Stimulated activated CD4-positive, alpha-beta T cell treated with anti-CD3 and anti-CD28 coated beads, TNF-alpha, amount 100 ng/mL, for 48 hours (primary cell): ENCODE results near the gene C2CD2L.
A peak's percentile ranks its signal among the peaks of the same experiment; 100 is the strongest.
"Not testable (repeated sequence)": the region's sequence is repeated elsewhere in the genome, so short reads cannot be mapped to it uniquely, and the experiment has no call there.

Experiments used
- DNase-seq, 3 donors: peaks; one replicate each; pipeline ENCODE4 v3.0.0-alpha.2; 2020; ENCODE audit warnings: low read depth in 3 of 3

The C2CD2L gene

DNA sequence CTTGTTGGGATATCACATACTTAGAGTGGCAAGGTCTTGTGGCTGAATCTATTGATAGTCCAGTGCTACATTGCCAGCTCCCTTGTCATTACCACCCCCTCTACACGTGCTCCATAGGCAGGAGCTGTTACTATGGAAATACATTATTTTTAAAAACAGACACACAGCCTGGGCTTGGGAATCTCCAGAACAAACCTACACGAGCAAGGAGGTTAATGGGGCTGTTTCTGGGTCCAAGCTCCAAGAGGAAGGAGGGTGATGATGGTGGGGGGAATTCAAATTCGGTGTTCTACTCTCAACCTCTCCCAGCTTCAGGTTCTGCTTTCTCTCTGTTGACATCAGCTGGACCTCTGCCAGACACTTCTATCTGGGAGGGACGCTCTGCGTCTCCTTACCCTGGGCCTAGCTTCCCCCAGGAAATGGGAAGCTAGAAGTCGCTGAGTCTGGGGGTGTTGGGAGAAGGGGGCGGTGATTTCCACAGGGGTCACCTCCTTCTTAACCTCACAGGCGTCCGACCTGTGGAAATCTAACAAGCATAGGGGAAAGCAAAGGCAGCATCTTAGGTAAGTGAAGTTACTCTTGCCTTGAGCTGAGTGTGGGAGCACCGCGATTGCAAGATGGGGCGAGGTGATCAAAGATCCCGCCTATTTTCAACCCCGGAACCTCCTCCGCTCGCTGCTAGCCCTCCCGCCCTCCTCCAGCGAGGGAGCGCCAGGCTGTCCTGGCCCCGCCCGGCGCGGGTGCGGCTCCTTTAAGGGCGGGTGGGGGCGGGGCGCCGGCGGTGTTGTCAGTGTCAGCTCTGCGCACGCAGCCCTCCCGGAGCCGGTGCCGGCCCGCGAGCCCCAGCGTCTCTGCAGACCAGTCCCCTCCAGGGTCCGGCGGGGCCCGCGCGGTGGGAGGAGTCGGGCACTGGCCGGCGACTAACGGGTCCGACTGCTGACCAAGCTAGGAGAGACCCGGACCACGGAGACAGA, at the start of gene C2CD2L:
Gene C2CD2L, plus strand, starts transcription at position 781 of the 974 bp plus-strand sequence. CDS start 398 bp downstream, outside the sequence.
- peak; percentile 71 to 86 (median 84) for DNase-seq

- not testable (repeated sequence) for DNase-seq
Measured at GRCh38 chr11:119059128-119059527, 48.0 kb upstream of the C2CD2L start.

DNA sequence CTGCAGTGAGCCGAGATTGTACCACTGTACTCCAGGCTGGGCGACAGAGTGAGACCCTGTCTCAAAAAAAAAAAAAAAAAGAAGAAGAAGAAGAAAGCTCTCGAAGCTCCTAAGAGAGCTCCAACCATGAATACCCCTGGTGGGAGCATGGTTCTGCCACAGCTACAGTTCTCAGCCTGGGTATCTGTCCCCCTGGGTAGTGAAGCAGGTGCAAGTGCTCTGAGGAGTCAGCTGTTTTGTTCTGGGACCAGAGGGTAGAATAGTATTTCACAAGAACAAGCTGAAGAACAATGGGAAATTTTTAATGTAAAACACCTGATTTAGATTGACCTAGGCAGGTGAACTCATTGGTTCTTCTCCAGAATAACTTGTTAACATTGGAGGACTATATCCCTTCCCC, 45.9 kb upstream of the C2CD2L start:
- no peak for DNase-seq

- no peak for DNase-seq
Measured at GRCh38 chr11:119062779-119063178, 44.4 kb upstream of the C2CD2L start.

DNA sequence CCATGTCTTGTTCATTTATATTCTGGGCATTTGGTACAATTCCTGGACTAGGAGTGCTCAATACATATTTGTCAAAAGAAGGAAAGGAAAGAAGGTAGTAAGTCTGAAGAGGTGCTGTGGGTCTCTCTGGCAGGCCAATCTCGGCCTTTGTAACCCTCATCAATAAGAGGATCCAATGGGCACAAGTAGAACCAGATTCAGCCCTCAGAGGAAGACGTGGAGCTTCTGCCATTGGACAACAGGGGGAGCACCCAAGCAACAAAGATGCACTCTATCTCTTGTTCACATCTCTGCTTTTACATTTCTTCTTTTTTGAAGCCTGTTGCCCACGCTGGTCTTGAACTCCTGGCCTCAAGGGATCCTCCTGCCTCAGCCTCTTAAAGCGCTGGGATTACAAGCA, 41.8 kb upstream of the C2CD2L start:
- DNase-seq, result peak in 2 of 3 donors; percentile 19 to 21

DNA sequence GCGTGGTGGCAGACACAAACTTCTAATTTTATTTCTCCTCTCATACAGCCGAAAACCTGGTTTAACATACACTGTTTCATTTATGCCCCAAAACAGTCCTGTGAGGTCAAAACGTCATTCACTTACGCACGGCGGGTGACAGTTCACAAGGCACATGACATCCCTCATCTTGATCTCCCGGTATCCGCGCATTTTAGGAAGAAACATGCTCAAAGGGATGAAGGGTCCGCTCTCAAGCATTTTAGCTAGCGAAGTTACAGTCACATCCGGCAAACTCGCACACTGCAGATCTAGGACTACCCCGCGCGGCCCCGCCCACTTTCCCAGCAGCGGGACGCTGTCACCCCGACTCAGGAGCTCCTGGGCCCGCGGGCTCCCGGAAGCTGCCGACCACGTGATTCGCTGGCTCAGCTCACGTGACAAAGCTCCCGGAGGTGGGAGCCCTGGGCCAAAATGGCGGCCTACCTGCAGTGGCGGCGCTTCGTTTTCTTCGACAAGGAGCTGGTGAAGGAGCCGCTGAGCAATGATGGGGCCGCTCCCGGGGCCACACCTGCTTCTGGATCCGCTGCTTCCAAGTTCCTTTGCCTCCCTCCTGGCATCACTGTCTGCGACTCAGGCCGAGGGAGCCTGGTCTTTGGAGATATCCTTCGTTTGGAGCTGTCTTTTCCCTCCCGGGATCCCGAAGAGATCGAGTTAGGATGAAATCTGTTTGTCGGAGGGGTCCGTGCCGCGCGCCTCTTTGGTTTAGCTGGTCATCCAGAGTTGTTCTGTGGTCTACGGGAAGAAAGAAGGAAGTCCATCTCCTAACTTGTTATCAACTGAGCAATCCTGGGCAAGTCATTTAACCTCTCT, 39.5 kb upstream of the C2CD2L start, which contains the start of gene VPS11:
Gene VPS11, plus strand, starts transcription at position 448 of the 852 bp plus-strand sequence. Its CDS starts 6 bp downstream, at position 454.
- DNase-seq, result peak; percentile 97 to 98 (median 97)

GRCh38 chr11:119077839-119078238, 29.3 kb upstream of the C2CD2L start:
- no peak for DNase-seq

GRCh38 chr11:119078675-119079420, 28.3 kb upstream of the C2CD2L start:
- no peak for DNase-seq

DNA sequence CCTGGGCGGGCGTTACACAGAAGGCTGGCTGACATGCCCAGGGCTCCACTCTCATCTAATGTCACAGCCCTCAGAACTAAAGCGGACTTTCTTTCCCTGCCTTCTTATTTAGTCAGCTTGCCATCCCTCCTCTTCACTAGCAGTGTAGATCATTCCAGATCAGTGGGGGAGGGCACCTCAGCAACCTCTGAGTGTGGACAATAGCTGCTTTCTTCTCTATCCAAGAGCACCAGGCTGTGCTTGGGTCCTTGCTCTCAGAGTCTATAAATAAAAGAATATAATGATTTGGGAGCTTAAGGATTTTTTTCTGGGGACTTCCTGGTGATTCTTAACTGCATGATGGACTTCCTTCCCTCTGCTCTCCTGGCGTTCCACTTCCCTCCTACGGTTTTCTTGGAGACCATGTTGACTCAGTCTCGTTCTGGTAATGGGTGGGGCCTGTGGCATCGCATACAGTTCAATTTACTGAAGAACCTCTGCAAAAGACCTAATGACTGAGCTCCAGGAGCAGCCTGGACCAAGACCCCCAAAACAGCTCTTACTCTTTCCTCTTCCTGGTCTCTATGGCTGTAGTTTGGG, 25.4 kb upstream of the C2CD2L start:
- no peak for DNase-seq

GRCh38 chr11:119084663-119085436, 22.3 kb upstream of the C2CD2L start, which contains the start of gene HMBS:
Gene HMBS, plus strand, starts transcription at chr11:119084881. Its CDS starts 153 bp downstream, at chr11:119085034.
- DNase-seq, result peak; percentile 84 to 88 (median 87)

DNA sequence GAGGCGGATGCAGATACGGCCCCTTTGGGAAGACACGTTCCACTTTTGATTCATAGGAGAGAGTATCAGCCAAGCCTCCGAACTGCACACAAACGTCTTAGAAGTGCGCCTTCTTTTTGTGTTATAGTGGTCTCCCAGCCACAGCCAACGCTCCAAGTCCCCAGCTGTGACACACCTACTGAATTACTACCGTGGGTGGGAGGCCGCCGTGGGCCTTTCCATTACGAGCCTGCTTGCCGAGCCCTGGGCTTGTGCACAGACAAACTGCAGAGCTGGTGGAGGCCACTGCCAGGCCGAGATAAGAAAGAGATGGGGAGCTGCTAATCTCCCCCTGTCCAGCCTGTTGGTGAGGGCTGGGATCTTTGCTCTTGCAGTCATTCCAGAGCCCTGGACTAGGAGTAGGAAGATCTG, 21.7 kb upstream of the C2CD2L start:
- DNase-seq, result no peak

DNA sequence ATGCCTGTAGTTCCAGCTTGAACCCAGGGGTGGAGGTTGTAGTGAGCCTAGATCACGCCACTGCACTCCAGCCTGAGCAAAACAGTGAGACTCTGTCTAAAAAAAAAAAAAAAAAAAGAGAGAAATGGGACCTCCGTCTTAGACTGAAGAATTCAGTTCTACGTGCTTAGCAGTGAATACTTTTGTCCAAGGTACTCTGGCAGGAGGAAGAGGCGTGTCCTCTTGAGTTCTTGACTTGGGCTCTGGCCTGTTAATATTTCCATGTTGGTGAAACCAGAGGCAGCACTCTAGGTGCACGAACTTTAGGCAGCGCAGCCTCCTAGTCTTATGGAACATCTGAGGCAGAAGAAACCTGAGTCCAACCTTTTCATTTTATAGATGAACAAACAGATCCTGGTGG, 20.0 kb upstream of the C2CD2L start:
- DNase-seq, result no peak

- no peak for DNase-seq
Measured at GRCh38 chr11:119087747-119088241, 19.4 kb upstream of the C2CD2L start.

DNA sequence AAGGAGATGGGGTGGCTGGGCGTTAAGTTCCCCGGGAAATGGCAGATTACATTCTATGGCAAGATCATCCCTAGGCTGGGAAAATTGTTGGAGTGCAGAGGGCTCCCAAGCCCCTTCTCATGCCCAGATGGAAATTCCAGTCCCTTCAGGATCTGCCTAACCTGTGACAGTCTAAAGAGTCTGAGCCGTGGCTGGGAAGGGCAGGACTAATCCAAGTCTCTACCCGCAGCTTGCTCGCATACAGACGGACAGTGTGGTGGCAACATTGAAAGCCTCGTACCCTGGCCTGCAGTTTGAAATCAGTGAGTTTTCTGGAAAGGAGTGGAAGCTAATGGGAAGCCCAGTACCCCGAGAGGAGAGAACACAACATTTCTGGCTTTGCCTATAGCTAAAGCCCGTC, 18.7 kb upstream of the C2CD2L start:
- no peak for DNase-seq

- DNase-seq, result no peak
Measured at GRCh38 chr11:119089319-119089718, 17.8 kb upstream of the C2CD2L start.

- no peak for DNase-seq
Measured at GRCh38 chr11:119091178-119091577, 16.0 kb upstream of the C2CD2L start.

DNA sequence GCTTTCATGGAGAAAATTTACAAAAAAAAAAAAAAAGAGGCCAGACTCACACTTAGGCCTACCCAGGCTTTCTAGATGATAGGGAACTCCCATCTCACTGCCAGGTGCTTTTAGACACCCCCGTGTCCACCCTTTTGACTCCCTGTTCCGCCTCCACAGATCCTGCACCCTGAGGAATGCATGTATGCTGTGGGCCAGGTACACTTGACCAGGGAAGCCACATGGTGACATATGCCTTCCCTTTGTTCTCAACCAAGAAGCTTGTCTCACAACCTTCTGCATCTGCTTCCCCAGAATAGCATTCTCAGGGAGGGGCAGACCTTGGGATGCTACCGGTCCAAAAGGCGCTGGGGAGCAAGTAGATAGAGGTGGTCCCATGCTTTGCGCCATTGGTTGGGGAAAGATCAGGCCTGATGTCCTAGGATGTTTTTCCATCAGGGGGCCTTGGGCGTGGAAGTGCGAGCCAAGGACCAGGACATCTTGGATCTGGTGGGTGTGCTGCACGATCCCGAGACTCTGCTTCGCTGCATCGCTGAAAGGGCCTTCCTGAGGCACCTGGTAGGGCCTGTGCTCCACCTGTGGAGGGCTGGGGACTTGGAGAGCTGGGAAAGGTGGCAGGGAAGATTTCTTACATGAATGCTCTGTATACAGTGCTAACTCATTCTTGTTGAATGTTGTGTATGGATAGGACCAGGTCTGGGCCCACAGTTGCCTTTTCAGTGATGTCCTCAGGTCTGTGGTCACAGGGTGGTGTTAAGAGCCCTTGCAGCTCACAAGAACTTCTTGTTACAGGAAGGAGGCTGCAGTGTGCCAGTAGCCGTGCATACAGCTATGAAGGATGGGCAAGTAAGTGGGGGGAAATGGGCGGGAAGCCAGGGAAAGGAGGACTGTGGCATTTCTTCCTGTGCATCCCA, 14.9 kb upstream of the C2CD2L start:
- no peak for DNase-seq

GRCh38 chr11:119092880-119093842, 14.0 kb upstream of the C2CD2L start:
- DNase-seq, result no peak
